Osteocyte (in vitro differentiated cells): Measurements from ENCODE around the gene CDKL1. TPM values are rescaled to one million over a fixed set of nuclear protein-coding genes. Genes with fewer than 3 reads are reported as not detected.

Experiments
- DNase-seq: peaks from one replicate; pipeline ENCODE4 v3.0.0; 2021; ENCODE audit warnings: mixed read lengths; ENCODE audit not compliant: unreplicated experiment; ENCODE audit errors: extremely low spot score
- H3K27ac Mint-ChIP-seq: one replicate; pipeline ENCODE4 v1.8.0; 2021; ENCODE audit warnings: mild to moderate bottlenecking, mixed read lengths; ENCODE audit not compliant: unreplicated experiment
- H3K27me3 Mint-ChIP-seq: one replicate; pipeline ENCODE4 v1.8.0; 2021; ENCODE audit warnings: mixed read lengths; ENCODE audit not compliant: unreplicated experiment
- H3K36me3 Mint-ChIP-seq: one replicate; pipeline ENCODE4 v1.8.0; 2021; ENCODE audit warnings: mixed read lengths; ENCODE audit not compliant: unreplicated experiment
- H3K4me1 Mint-ChIP-seq: one replicate; pipeline ENCODE4 v1.8.0; 2021; ENCODE audit warnings: mixed read lengths; ENCODE audit not compliant: unreplicated experiment
- H3K4me3 Mint-ChIP-seq: one replicate; pipeline ENCODE4 v1.8.0; 2021; ENCODE audit warnings: mild to moderate bottlenecking, moderate library complexity, mixed read lengths; ENCODE audit not compliant: unreplicated experiment
- H3K9me3 Mint-ChIP-seq: one replicate; pipeline ENCODE4 v1.8.0; 2021; ENCODE audit warnings: mixed read lengths; ENCODE audit not compliant: unreplicated experiment
- microRNA-seq: library from miRNA; unstranded; fragments of <30 nt; microRNA quantifications from one replicate; pipeline ENCODE4 v1.1.0, GENCODE V29; 2020; ENCODE audit not compliant: unreplicated experiment
- total RNA-seq: library from RNA; stranded (reverse); gene quantifications from 2 replicates; pipeline ENCODE4 v1.2.1, GENCODE V29; 2021
- TF ChIP-seq, protein P1 (sequence below): fragments of 200-600 bp; sonication (generic); IDR thresholded peaks from 2 replicates; pipeline ENCODE4 v1.5.0; 2021; ENCODE audit warnings: antibody characterized with exemption, mild to moderate bottlenecking, moderate library complexity

Gene CDKL1
- total RNA-seq, 1 donor from 2014 or later: 9.0 TPM

DNA sequence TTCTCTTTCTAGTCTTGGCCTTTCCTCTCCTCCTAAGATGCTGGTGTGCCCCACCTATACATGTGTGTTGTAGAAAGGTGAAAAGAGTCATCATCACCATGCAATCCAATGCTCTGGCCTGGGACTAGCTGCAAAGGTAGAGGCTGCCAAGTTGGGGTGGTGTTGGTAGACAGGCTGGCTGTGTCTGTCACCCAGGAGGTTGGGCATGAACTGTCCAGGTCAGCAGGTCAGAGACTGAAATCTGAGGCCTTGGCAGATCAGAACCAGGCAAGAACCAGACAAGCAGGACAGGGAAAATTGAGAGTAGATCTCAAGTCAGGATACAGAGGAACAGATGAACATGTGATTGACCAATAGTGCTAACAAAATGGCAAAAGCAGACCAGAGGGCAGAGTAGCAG is 110.8 kb downstream of the CDKL1 start:
- peaks cover 3% of the 10 kb centered on the region for H3K36me3 Mint-ChIP-seq
- no peak for DNase-seq
- H3K4me1 Mint-ChIP-seq: no peaks in the 10 kb centered on the region
- no peaks in the 10 kb centered on the region for H3K27me3 Mint-ChIP-seq
- TF ChIP-seq, protein P1, sequence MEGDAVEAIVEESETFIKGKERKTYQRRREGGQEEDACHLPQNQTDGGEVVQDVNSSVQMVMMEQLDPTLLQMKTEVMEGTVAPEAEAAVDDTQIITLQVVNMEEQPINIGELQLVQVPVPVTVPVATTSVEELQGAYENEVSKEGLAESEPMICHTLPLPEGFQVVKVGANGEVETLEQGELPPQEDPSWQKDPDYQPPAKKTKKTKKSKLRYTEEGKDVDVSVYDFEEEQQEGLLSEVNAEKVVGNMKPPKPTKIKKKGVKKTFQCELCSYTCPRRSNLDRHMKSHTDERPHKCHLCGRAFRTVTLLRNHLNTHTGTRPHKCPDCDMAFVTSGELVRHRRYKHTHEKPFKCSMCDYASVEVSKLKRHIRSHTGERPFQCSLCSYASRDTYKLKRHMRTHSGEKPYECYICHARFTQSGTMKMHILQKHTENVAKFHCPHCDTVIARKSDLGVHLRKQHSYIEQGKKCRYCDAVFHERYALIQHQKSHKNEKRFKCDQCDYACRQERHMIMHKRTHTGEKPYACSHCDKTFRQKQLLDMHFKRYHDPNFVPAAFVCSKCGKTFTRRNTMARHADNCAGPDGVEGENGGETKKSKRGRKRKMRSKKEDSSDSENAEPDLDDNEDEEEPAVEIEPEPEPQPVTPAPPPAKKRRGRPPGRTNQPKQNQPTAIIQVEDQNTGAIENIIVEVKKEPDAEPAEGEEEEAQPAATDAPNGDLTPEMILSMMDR: no peak
- H3K27ac Mint-ChIP-seq: no peak overlapping the region
- no peak overlapping the region for H3K4me3 Mint-ChIP-seq
- no peaks in the 10 kb centered on the region for H3K9me3 Mint-ChIP-seq

Small RNAs within 50 kb of the gene (microRNA-seq; reads per million reads assigned to microRNA genes)
- not detected for gene MIR4504

Other genes with a start within 250 kb of the CDKL1 start
- gene SOS2, start 165.3 kb downstream of the CDKL1 start, total RNA-seq: 29.3 and 32.4 TPM in 2 replicates
- 4.2 and 6.5 TPM in 2 replicates for gene L2HGDH, start 84.7 kb downstream of the CDKL1 start, total RNA-seq
- gene DMAC2L, start 84.6 kb downstream of the CDKL1 start, total RNA-seq: 17.7 and 21.7 TPM in 2 replicates
- gene MAP4K5, start 135.7 kb upstream of the CDKL1 start, total RNA-seq: 113 and 123 TPM in 2 replicates
- 7.4 and 10.0 TPM in 2 replicates for gene ATL1, start 163.3 kb upstream of the CDKL1 start, total RNA-seq